HEK293T (cell line): ENCODE data around the gene SLCO4A1.

Experiments used
- ARNT ChIP-seq: fragments of 450-650 bp; IDR thresholded peaks from 2 replicates; pipeline ENCODE4 v1.6.1; 2017; ENCODE audit warnings: mild to moderate bottlenecking
- FOXA1 ChIP-seq: fragments of 450-650 bp; IDR thresholded peaks from 2 replicates; pipeline ENCODE4 v1.6.1; 2016; ENCODE audit warnings: mild to moderate bottlenecking
- FOXK2 ChIP-seq: fragments of 450-650 bp; IDR thresholded peaks from 2 replicates; pipeline ENCODE4 v1.6.1; 2016; ENCODE audit warnings: mild to moderate bottlenecking
- HDGF ChIP-seq: fragments of 450-650 bp; IDR thresholded peaks from 2 replicates; pipeline ENCODE4 v1.6.1; 2017; ENCODE audit warnings: antibody characterized with exemption, borderline replicate concordance
- SP1 ChIP-seq: fragments of 450-650 bp; IDR thresholded peaks from 2 replicates; pipeline ENCODE4 v1.6.1; 2017
- SUZ12 ChIP-seq: fragments of 450-650 bp; IDR thresholded peaks from 2 replicates; pipeline ENCODE4 v1.6.1; 2016; ENCODE audit warnings: mild to moderate bottlenecking
- TARDBP ChIP-seq: fragments of 450-650 bp; IDR thresholded peaks from 2 replicates; pipeline ENCODE4 v1.6.1; 2016
- TF ChIP-seq, protein P1 (sequence below): fragments of 450-650 bp; IDR thresholded peaks from 2 replicates; pipeline ENCODE4 v1.6.1; 2016

DNA sequence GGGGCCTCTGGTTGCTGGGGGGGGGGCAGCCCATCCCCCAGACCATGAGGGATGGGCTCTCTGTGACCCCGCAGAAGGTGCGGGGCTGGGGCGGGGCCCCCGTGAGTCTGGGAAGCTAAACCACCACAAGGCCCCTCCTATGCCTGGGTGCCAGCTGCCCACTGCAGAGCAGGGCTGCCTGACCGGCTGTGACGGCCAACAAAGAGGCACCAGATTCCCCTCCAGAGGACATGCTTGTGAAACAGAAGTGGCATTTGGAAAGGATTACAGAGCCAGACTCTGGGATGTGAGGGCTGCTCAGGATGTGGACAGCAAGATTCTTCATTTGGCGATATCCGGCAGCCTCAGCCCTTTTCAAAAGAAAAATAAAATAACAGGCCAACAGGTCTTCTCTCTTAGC lies 49.9 kb downstream of the SLCO4A1 start:
- TF ChIP-seq FOXK2 (no peak), SP1 (no peak), HDGF (no peak), TARDBP (no peak), SUZ12 (no peak), FOXA1 (no peak), ARNT (no peak)
- TF ChIP-seq, protein P1, sequence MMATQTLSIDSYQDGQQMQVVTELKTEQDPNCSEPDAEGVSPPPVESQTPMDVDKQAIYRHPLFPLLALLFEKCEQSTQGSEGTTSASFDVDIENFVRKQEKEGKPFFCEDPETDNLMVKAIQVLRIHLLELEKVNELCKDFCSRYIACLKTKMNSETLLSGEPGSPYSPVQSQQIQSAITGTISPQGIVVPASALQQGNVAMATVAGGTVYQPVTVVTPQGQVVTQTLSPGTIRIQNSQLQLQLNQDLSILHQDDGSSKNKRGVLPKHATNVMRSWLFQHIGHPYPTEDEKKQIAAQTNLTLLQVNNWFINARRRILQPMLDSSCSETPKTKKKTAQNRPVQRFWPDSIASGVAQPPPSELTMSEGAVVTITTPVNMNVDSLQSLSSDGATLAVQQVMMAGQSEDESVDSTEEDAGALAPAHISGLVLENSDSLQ, result no peak
